Fibroblast of the aortic adventitia (primary cell): ENCODE measurements around the gene KRABD2.

Experiments used
- DNase-seq: peaks from one replicate; pipeline ENCODE4 v3.0.0-alpha.2; 2010; ENCODE audit warnings: low read depth
- H3K4me3 ChIP-seq: 2 replicates; pipeline ENCODE4 v1.5.1; 2011; ENCODE audit warnings: low read depth, mild to moderate bottlenecking, control low read depth, low read length, moderate library complexity
- CTCF ChIP-seq: IDR thresholded peaks from 2 replicates; pipeline ENCODE4 v1.5.1; 2011; ENCODE audit warnings: mild to moderate bottlenecking, low read length, control low read depth, inconsistent platforms; ENCODE audit not compliant: insufficient read depth

The KRABD2 gene

GRCh38 chr17:8393470-8394231, 17.1 kb upstream of the KRABD2 start:
- no peak overlapping the region for H3K4me3 ChIP-seq
- no peak for DNase-seq
- TF ChIP-seq CTCF: no peak

- DNase-seq: no peak
- no peak for TF ChIP-seq CTCF
- H3K4me3 ChIP-seq: no peak overlapping the region
Measured at GRCh38 chr17:8392674-8393469, 16.4 kb upstream of the KRABD2 start.

- no peak for DNase-seq
- no peak overlapping the region for H3K4me3 ChIP-seq
- no peak for TF ChIP-seq CTCF
Measured at GRCh38 chr17:8392274-8392673, 15.8 kb upstream of the KRABD2 start.

- no peak for TF ChIP-seq CTCF
- peak; percentile 26 for DNase-seq
- no peak overlapping the region for H3K4me3 ChIP-seq
Measured at GRCh38 chr17:8391711-8392110, 15.2 kb upstream of the KRABD2 start.

- TF ChIP-seq CTCF: no peak
- DNase-seq: no peak
- no peak overlapping the region for H3K4me3 ChIP-seq
Measured at GRCh38 chr17:8387914-8388651, 11.6 kb upstream of the KRABD2 start.

- H3K4me3 ChIP-seq: no peak overlapping the region
- TF ChIP-seq CTCF: no peak
- no peak for DNase-seq
Measured at GRCh38 chr17:8386841-8387240, 10.3 kb upstream of the KRABD2 start.
